ENCODE measurements around the gene DPM3.
"Not testable (repeated sequence)": the region's sequence is repeated elsewhere in the genome, so short reads cannot be mapped to it uniquely, and the experiment has no call there.

The DPM3 gene

GRCh38 chr1:155139895-155140629 is at the start of gene DPM3:
Gene DPM3, minus strand, starts transcription at chr1:155140531. Its CDS starts 291 bp downstream, at chr1:155140240.
- peak; percentile 73 to 76 for DNase-seq (ENCODE audit: low read depth in 2 of 2)

GRCh38 chr1:155189926-155190325 is 49.6 kb upstream of the DPM3 start:
- not testable (repeated sequence) for DNase-seq (ENCODE audit: low read depth in 2 of 2)

DNA sequence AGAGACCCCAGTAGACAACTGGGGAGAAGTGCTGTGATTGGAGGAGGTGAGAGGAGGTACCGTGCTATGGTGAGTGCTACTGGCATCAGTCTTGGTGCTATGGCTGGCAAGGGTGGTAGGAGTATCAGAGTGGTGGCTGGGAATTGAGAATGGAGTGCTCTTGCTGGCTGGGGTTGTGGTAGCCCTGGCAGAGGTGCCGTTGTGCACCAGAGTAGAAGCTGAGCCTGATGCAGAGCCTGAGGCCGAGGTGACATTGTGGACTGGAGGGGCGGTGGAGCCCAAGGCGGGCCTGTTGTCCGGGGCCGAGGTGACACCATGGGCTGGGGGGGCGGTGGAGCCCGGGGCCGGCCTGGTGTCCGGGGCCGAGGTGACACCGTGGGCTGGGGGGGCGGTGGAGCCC is 47.9 kb upstream of the DPM3 start:
- no peak for DNase-seq (ENCODE audit: low read depth in 2 of 2)

GRCh38 chr1:155187456-155187891 is 47.1 kb upstream of the DPM3 start:
- no peak for DNase-seq (ENCODE audit: low read depth in 2 of 2)

DNA sequence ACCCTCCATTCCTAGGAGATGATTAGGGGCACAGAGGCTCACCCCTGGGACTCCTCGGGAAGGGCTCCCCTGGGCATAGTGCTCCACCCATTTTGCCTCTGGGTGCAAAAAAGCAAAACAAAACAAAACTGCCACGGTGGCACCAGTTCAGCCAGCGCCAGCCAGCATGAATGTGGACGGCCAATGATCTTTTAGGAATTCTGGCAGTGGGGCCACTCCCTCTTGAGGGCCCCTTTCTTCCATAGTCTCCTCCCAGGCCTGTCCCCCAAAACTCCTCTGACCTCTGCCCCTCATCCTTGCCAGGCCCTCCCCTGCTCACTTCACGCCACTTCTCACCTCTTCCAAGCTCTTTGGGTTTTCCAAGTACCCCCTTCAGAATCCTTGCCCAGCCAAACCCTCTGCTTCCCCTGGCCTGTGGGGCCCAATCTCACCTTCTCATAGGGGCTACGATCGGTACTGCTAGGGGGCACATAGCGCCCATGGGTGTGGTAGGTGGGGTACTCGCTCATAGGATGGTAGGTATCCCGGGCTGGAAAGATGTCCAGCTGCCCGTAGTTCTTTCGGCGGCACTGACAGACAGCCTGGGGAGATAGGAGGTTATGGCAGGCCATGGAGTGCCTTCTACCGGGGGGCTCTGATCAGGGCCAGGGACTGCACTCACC is 46.6 kb upstream of the DPM3 start:
- DNase-seq (ENCODE audit: low read depth in 2 of 2), result no peak

DNA sequence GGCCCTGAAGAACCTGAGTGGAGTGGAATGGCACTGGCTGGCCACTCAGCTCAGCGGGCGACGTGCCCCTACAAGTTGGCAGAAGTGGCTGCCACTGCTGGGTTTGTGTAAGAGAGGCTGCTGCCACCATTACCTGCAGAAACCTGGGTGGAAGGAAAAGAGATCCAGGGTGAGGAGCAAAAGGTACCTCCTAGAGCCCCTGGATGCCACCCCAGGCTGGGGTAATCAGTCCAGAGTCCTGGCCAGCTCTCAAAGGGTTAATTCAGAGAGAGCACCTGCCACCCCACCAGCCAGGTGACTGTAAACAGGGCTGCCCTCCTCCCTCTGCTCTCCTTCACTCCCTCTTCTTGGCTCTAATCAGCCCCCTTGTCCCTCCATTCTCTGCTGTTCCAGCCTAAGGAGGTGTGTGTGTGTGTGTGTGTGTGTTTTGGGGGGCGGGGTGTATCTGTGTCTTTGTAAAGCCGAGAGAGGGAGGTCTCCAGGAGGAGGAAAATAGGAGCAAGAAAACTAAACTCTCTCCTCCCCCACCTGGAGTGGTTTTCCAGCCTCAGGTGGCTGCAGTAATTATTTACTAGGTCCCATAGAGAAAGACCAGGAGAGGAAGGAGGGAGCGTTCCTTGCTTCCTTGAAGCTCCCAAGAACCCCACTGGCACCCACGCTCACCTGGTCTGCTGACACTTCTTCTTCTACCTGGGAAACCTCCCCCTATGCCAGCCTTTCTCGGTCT is 45.9 kb upstream of the DPM3 start:
- DNase-seq (ENCODE audit: low read depth in 2 of 2), result no peak

GRCh38 chr1:155185783-155186066 is 45.4 kb upstream of the DPM3 start:
- no peak for DNase-seq (ENCODE audit: low read depth in 2 of 2)

DNA sequence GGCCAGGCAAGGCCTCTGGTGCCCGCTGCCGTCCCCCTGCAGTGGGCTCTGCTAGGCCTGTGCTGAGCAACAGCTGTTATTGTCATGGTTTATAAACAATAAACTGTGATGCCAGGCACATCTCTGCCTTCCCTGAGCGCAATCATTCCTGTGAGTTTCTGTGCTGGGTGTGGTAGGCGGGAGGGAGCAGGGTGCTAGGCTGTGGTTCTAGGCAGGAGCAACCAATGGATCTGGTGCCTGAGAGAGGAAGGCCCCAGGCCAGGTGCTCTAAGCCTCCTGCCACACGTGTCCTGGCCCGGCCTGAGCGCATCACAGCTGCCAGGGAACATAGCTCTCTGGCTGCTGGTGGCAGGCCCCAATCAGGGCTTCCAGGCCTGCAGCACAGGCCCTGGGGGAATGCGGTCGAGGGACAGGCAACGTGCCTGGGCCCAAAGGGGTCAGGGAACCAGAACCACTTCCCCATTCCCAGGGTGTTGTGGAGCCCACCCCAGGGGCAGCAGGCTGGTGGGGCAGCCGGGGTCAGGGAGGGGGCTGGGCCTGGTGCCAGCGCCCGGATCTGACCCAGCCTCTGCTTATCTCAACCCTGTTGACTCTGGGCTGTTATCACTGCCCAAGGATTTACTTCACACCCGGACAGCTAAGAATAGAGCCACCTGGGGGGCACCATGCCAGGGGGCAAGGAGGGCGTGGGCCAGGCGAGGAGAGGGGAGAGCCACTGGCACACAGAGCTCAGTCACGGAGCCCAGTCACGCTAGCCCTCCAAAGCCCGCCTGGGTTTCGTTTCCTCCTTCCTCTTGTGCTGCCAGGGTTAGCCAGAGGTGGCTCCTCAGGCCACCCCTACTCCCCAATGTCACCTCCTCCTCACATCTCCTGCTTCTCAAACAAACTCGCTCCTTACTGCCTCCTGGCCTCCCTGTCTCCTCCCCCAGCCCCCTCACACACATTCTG is 44.8 kb upstream of the DPM3 start:
- no peak for DNase-seq (ENCODE audit: low read depth in 2 of 2)

GRCh38 chr1:155184351-155184811 is 44.0 kb upstream of the DPM3 start:
- DNase-seq (ENCODE audit: low read depth in 2 of 2), result no peak

DNA sequence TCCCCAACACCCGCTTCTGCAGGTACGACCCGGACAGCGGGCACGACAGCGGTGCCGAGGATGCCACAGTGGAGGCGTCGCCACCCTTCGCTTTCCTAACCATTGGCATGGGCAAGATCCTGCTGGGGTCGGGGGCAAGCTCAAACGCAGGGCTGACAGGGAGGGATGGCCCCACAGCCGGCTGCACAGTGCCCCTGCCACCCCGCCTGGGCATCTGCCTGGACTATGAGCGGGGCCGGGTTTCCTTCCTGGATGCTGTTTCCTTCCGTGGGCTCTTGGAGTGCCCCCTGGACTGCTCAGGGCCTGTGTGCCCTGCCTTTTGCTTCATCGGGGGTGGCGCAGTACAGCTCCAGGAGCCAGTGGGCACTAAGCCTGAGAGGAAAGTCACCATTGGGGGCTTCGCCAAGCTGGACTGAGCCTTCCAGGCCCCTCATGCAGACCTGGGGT is 43.5 kb upstream of the DPM3 start:
- no peak for DNase-seq (ENCODE audit: low read depth in 2 of 2)

GRCh38 chr1:155182052-155182550 is 41.8 kb upstream of the DPM3 start:
- DNase-seq (ENCODE audit: low read depth in 2 of 2), result no peak

DNA sequence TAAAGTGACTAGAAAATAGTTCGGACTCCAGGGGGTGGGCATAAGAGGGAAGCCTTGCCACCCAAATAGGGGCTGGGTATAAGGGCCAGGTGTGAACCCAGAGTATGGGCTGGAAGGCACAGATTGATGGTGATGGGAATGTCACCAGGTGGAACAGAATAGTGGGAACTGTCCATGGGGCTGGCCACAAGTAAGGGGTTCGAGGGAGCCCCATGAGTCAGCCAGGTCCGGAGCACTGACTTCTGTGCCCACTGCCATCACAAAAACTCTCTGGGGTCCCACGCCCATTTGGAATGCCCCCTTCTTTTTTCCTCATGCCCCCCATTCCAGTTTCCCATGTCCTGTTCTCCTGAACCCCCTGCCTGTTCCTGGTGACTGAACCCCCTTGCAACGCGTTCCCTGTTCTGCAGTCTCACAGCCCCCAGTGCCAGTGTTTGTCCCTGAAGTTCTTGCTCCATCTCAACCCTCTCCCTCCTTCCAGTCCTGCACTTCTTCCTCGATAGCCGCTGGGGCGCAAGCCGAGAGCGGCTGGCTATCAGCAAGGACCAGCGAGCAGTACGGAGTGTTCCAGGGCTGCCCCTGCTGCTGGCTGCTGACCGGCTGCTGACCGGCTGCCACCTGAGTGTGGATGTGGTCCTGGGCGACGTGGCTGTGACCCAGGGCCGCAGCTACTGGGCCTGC is 41.2 kb upstream of the DPM3 start:
- no peak for DNase-seq (ENCODE audit: low read depth in 2 of 2)

DNA sequence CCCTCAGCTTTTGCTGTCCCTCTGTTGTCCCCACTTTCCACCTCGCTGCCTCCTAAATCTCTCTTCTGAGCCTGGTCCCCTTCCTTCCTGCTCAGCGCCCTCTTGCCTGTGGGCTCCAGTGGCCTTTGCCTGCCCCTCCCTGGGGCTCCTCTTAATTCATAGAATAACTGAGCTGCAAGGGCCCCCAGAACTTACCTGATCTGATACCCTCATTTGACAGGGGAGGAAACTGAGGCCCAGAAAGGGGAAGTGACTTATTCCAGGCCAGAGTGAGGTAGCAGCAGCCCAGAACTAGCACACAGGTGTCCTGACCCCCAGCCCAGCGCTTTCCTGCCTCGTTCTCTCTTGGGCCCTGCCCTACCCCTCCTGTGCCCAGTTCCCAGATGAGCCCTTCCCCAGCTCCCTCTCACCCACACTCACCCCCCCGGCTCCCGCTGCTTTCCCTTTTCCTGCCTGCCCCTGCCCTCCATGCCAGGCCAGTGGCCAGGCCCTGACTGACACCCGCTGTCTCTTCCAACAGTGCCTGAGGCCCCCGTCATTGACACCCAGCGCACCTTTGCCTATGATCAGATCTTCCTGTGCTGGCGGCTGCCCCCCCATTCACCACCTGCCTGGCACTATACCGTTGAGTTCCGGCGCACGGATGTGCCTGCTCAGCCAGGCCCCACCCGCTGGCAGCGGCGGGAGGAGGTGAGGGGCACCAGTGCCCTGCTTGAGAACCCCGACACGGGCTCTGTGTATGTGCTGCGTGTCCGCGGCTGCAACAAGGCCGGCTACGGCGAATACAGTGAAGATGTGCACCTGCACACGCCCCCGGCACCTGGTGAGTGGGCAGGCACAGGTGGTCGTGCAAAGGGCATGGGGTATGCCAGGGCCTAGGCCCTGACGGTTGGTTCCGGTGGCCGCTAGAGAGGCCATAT is 39.0 kb upstream of the DPM3 start:
- DNase-seq (ENCODE audit: low read depth in 2 of 2), result no peak

GRCh38 chr1:155178441-155179111 is 38.2 kb upstream of the DPM3 start:
- no peak for DNase-seq (ENCODE audit: low read depth in 2 of 2)

GRCh38 chr1:155177918-155178281 is 37.6 kb upstream of the DPM3 start:
- DNase-seq (ENCODE audit: low read depth in 2 of 2), result no peak

GRCh38 chr1:155177192-155177917 is 37.0 kb upstream of the DPM3 start:
- no peak for DNase-seq (ENCODE audit: low read depth in 2 of 2)

GRCh38 chr1:155176544-155177071 is 36.3 kb upstream of the DPM3 start:
- DNase-seq (ENCODE audit: low read depth in 2 of 2), result peak; percentile 52 to 64

DNA sequence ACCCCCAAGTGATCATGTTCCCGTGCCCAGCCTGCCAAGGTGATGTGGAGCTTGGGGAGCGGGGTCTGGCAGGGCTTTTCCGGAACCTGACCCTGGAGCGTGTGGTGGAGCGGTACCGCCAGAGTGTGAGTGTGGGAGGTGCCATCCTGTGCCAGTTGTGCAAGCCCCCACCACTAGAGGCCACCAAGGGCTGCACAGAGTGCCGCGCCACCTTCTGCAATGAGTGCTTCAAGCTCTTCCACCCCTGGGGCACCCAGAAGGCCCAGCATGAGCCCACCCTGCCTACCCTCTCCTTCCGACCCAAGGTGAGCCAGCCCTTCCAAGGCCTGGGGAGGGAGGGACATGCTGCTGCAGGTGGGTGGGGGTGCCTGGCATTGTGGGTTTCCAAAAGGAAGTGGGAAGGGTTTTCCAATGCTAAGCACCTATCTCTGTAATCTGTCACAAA is 35.6 kb upstream of the DPM3 start:
- no peak for DNase-seq (ENCODE audit: low read depth in 2 of 2)
